SKM-1 treated with dmso at 0.1 percent for 144 hours (cell line): ENCODE measurements around the gene WDR75.
"Not testable (repeated sequence)": the region's sequence is repeated elsewhere in the genome, so short reads cannot be mapped to it uniquely, and the experiment has no call there.

ENCODE experiments used
- DNase-seq: peaks from one replicate; lab custom pipeline; 2025; ENCODE audit not compliant: unreplicated experiment; lab: John Stamatoyannopoulos, UW

The WDR75 gene

GRCh38 chr2:189440644-189440946 lies 679 bp upstream of the WDR75 start:
- DNase-seq = no peak

DNA sequence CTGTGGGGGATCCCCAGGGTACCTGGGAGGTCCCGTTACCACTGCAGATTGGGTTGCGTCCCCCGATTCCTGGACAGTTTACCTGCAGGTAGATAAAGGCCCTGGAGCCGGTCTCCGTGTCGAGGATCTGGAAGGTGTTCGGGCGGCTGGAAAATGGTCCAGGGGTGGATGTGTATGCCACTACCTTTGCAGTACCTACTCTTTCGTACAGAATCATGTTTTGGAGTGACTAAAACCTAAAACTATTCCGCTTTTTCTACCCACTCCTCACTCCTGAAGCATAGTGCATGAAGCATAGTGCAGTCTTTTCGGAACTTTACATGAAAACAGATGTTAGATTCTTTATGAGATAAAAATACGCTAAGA lies 418 bp downstream of the WDR75 start:
- no peak for DNase-seq

DNA sequence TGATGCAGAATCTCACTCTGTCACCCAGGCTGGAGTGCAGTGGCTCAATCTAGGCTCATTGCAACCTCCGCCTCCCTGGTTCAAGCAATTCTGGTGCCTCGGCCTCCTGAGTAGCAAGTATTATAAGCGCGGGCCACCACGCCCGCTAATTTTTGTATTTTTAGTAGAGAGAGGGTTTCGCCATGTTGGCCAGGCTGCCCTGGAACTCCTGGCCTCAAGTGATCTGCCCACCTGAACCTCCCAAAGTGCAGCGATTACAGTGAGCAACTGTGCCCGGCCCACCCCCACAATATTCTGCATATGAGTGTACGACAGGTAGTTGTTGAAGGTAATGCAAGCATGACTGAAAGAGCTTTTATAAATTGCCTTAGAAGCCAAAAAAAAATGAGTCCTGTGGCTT lies 1.2 kb downstream of the WDR75 start:
- no peak for DNase-seq

- no peak for DNase-seq
These were observed 3.0 kb downstream of the WDR75 start for GRCh38 chr2:189444322-189444721.

- DNase-seq = no peak
These were observed 5.5 kb downstream of the WDR75 start for GRCh38 chr2:189446780-189447179.

GRCh38 chr2:189454009-189454408 lies 12.7 kb downstream of the WDR75 start:
- DNase-seq = no peak

GRCh38 chr2:189465076-189465475 lies 23.8 kb downstream of the WDR75 start:
- no peak for DNase-seq

DNA sequence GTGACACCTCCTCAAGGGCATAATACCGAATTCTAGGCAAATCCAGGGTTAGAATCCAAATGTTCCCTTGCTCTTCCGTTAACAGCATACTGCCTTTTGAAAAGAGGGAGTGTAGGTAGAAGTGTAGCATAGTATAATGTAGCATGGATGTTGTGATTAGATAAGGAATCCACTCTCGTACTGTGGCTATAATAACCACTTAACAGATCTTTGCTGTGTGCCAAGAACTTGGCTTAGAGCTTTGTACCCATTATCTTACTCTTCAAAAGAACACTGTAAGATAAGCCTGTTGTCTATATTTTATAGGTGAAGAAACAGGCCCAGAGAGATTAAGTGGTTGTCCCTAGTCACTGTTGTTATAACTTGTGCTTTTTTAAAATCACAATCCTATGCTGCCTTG lies 24.2 kb downstream of the WDR75 start:
- DNase-seq = no peak

DNA sequence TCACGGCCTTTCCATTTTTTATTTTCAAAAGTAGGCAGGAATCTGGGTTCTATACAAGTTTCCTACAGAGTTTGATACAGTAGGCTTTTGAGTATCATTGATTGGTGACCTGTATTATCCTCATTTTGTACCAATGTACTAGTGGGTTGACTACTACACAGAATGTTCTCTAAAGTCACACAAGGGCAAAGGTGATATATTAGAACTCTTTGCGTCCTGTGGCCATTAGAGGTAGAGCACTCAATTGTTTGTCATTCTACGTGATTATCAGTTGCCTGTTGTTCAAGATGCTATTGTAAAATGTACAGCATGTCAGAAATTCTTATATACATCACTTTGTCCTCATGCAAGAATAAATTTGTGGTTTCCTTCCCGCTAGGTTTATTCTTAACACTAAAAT lies 24.8 kb downstream of the WDR75 start:
- no peak for DNase-seq

GRCh38 chr2:189466656-189467055 lies 25.4 kb downstream of the WDR75 start:
- no peak for DNase-seq

DNA sequence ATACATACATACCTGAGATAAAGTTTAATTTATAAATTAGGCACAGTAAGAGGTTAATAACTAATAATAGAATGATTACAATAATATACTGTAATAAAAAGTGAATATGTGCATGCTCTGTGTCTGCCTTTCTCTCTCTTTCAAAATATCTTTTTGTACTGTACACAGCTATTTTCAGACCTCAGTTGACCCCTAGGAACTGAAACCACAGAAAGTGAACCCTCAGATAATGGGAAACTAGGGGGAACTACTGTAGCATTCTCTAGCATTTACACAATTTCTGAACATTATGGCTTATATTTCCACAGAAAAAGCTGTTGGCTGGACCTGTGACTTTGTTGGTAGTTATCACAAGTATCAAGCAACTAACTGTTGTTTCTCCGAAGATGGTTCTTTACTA lies 25.9 kb downstream of the WDR75 start:
- DNase-seq = no peak

DNA sequence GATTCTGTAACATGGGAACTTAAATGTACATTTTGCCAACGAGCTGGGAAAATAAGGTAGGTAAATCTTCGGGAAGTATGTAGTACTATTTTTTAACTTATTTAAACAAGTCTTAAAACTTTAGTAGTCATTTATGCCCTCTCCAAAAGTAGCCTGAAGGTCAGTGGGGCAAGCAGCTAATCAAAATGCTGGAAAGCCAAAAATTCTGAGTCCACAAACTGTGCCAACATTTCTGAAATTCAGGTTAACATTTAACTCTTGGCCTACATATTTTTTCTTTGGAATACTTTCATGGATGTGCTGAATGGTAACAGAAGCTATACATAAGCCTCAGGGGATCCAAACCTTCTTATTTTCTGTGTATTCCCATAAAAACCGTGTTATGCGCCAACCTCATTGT lies 26.3 kb downstream of the WDR75 start:
- no peak for DNase-seq

- no peak for DNase-seq
These were observed 33.3 kb downstream of the WDR75 start for GRCh38 chr2:189474526-189474925.

GRCh38 chr2:189477756-189478155 lies 36.5 kb downstream of the WDR75 start:
- DNase-seq = no peak

- DNase-seq = not testable (repeated sequence)
These were observed 37.0 kb downstream of the WDR75 start for GRCh38 chr2:189478289-189478688.

GRCh38 chr2:189481071-189481470 lies 39.8 kb downstream of the WDR75 start:
- no peak for DNase-seq

DNA sequence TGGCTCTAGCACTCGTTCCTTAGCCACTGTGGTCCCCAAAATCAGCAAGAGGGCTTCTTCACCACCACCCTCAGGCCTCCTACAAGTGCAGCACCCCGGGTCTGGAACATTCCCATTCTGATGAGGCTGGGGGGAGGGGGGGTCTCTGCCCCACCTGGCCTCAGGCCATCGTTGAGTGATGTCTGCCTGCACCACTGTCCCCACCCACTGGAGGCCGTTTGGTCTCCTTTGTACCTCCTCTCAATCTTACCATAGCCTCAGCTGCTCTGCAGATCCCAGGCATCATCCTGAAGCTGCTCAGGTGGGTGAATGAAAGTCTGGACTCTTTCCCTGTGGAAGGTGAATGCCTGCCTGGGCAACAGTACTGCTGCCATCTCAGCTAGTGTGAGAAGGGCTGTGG lies 42.3 kb downstream of the WDR75 start:
- DNase-seq = no peak

- no peak for DNase-seq
These were observed 42.9 kb downstream of the WDR75 start for GRCh38 chr2:189483980-189484740.

- DNase-seq = no peak
These were observed 43.9 kb downstream of the WDR75 start for GRCh38 chr2:189485146-189485545.

DNA sequence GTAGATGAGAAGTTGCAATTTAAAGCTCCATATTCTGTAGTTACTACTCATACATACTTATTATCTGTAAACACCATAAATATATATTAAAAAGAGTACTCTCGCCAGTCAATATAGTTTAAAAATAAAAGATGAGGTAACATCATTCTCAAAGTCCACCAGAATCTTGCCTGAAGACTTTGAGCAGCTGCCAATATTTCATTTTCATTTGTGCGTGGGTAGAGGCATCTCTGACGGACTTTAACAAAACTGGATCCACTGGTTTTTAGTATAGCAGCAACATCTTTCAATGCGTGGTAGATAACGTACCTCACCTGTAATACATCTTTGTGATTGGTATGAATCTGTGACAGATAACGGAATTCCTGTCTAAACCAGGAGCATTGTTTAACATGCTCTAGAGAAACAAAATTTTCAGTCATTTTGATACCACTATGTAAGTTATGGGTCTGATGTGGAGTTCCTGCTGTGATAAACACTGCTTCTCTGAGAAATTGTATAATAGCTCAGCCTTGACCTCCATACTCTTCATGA lies 45.0 kb downstream of the WDR75 start:
- no peak for DNase-seq

DNA sequence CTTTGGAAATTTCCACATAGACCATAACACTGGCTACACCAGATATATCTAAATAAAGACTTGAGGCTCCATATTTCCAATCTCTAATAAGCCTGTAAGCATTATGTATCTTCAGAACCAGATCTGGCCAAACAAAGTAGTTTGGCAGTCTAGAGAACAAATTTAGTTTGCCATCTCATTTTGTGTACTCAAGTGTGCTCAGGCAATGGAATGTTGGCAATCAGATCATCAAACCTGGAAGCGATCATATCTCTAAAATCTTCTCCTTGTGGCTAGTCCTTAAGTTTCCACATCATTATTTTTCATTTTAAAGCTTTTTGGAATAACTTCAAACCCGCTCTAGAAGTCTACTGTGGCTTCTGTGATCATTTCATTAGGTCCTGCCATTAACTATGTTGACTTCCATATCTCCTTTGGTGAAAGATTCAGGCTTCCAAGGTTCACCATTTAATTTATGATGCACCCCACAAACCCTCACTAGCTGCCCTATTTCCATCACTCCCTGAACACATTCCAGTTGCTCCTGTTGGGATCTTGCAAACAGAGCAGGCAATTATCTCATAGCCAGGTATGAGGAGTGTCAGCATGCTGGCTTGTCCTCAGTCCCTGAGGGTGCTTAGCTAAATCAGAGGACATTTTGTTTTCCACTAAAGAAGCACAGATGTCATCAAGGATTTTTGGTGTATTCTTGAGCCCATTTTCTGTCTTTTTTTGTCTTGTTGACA lies 46.2 kb downstream of the WDR75 start:
- no peak for DNase-seq

- DNase-seq = no peak
These were observed 46.7 kb downstream of the WDR75 start for GRCh38 chr2:189488008-189488310.

GRCh38 chr2:189492451-189492850 lies 51.2 kb downstream of the WDR75 start:
- DNase-seq = no peak
